HepG2 (cell line): Measurements from ENCODE around the gene GPC3. TPM values are rescaled to one million over a fixed set of nuclear protein-coding genes. Genes with fewer than 3 reads are reported as not detected.

Source experiments
- ATAC-seq: fragments of 200-7000 bp; cut with Tn5 transposase; 3 replicates; pipeline ENCODE4 v1.9.1; 2020; ENCODE audit warnings: mild to moderate bottlenecking, moderate library complexity
- BruUV-seq: library from RNA; stranded (reverse); fragments of 400-500 nt; replicated peaks from 2 replicates; lab custom pipeline; 2021; lab: Mats Ljungman, UMichigan
- CTCF ChIA-PET: fragments of 300-600 bp; formaldehyde crosslinking; extraction: SDS; loops from one replicate; lab custom pipeline; 2021; ENCODE audit warnings: low total read pairs, inconsistent platforms, low intra/inter-chr PET ratio; lab: Yijun Ruan, JAX
- POLR2A ChIA-PET: fragments of 350-600 bp; sonication (Branson Sonifier 250); formaldehyde crosslinking; loops from one replicate; lab custom pipeline; 2020; ENCODE audit warnings: antibody characterized with exemption, inconsistent platforms; lab: Yijun Ruan, JAX
- DNase-seq: peaks from one replicate; pipeline ENCODE4 v3.0.0-alpha.2; 2015; ENCODE audit warnings: low spot score
- FAIRE-seq: peaks from 3 replicates; lab custom pipeline; 2011; peaks lifted over from hg19 to GRCh38; lab: Jason Lieb, UNC
- H2AFZ ChIP-seq: one replicate; pipeline ENCODE4 v1.6.1; 2011; ENCODE audit warnings: low read length, inconsistent platforms
- H3K27ac ChIP-seq: fragments of 300-600 bp; 3 replicates; pipeline ENCODE4 v1.8.0; 2011; ENCODE audit warnings: mixed run types, mild to moderate bottlenecking, mixed read lengths, low read length, inconsistent platforms; ENCODE audit not compliant: insufficient read depth; ENCODE audit errors: extremely low read length
- H3K27me3 ChIP-seq, 2 experiments: fragments of 200-600 bp in 1 of 2; 2 replicates in 1 of 2; 3 replicates in 1 of 2; pipeline versions ENCODE4 v1.6.0 to v1.8.0; 2011; ENCODE audit warnings: low read length in 2 of 2, mild to moderate bottlenecking in 2 of 2, moderate library complexity in 2 of 2, inconsistent platforms in 1 of 2; ENCODE audit not compliant: insufficient read depth in 2 of 2, control insufficient read depth in 1 of 2
- H3K36me3 ChIP-seq, 2 experiments: fragments of 200-600 bp in 1 of 2; replicated peaks in 1 of 2; 2 replicates in 1 of 2; 3 replicates in 1 of 2; pipeline versions ENCODE4 v1.5.1 to v1.8.0; 2011; ENCODE audit warnings: low read length in 2 of 2, inconsistent platforms in 1 of 2; ENCODE audit not compliant: insufficient read depth in 2 of 2, control insufficient read depth in 1 of 2
- H3K4me1 ChIP-seq: 2 replicates; pipeline ENCODE4 v1.5.1; 2012; ENCODE audit warnings: low read length, inconsistent platforms; ENCODE audit not compliant: insufficient read depth
- H3K4me2 ChIP-seq: 2 replicates; pipeline ENCODE4 v1.6.0; 2011; ENCODE audit warnings: low read depth, low read length, inconsistent platforms
- H3K4me3 ChIP-seq, 3 experiments: fragments of 200-600 bp in 1 of 3; sonication (generic), shearing (Covaris generic) in 1 of 3; replicated peaks in 1 of 3; 2 replicates each; pipeline ENCODE4 v1.5.1; 2011 to 2016; ENCODE audit warnings: low read length in 3 of 3, inconsistent platforms in 2 of 3, low read depth in 2 of 3, mild to moderate bottlenecking in 2 of 3, control low read depth in 1 of 3, mixed read lengths in 1 of 3; ENCODE audit not compliant: insufficient read depth in 1 of 3
- H3K79me2 ChIP-seq: one replicate; pipeline ENCODE4 v1.6.1; 2011; ENCODE audit warnings: low read length, inconsistent platforms; ENCODE audit not compliant: insufficient read depth
- H3K9ac ChIP-seq: 2 replicates; pipeline ENCODE4 v1.6.0; 2011; ENCODE audit warnings: mild to moderate bottlenecking, low read depth, low read length, inconsistent platforms; ENCODE audit not compliant: insufficient read depth
- H3K9me3 ChIP-seq: 2 replicates; pipeline ENCODE4 v1.5.1; 2012; ENCODE audit warnings: mild to moderate bottlenecking, low read length
- H4K20me1 ChIP-seq: 2 replicates; pipeline ENCODE4 v1.6.0; 2011; ENCODE audit warnings: inconsistent platforms, mild to moderate bottlenecking, low read length, moderate library complexity; ENCODE audit not compliant: insufficient read depth
- ADNP ChIP-seq: sonication (generic); formaldehyde crosslinking; IDR thresholded peaks from 2 replicates; pipeline ENCODE4 v1.4.0; 2020; ENCODE audit warnings: missing genetic modification reagents
- BRCA1 ChIP-seq: sonication (generic); formaldehyde crosslinking; IDR thresholded peaks from 2 replicates; pipeline ENCODE4 v1.4.0; 2020; ENCODE audit warnings: missing genetic modification reagents
- PBX3 ChIP-seq: sonication (generic); formaldehyde crosslinking; IDR thresholded peaks from 2 replicates; pipeline ENCODE4 v1.8.1; 2023; ENCODE audit warnings: missing genetic modification reagents, inconsistent platforms, borderline replicate concordance
- POLR2A ChIP-seq, 2 experiments: IDR thresholded peaks; 2 replicates each; pipeline ENCODE4 v1.6.1; 2011; ENCODE audit warnings: low read depth in 2 of 2, low read length in 2 of 2, mild to moderate bottlenecking in 1 of 2, moderate library complexity in 1 of 2; ENCODE audit not compliant: insufficient read depth in 1 of 2
- SMYD3 ChIP-seq: sonication (generic); formaldehyde crosslinking; IDR thresholded peaks from 2 replicates; pipeline ENCODE4 v1.8.1; 2023; ENCODE audit warnings: mild to moderate bottlenecking, missing genetic modification reagents
- SP4 ChIP-seq: sonication (generic); formaldehyde crosslinking; IDR thresholded peaks from 2 replicates; pipeline ENCODE4 v1.8.1; 2023; ENCODE audit warnings: mild to moderate bottlenecking, missing genetic modification reagents
- TP53 ChIP-seq: sonication (generic); formaldehyde crosslinking; conservative IDR thresholded peaks from 2 replicates; pipeline ENCODE4 v1.4.0; 2020; ENCODE audit warnings: missing genetic modification reagents
- ZNF512 ChIP-seq: sonication (generic); formaldehyde crosslinking; IDR thresholded peaks from 2 replicates; pipeline ENCODE4 v1.4.0; 2020; ENCODE audit warnings: mild to moderate bottlenecking, missing genetic modification reagents
- ZNF605 ChIP-seq: sonication (generic); formaldehyde crosslinking; IDR thresholded peaks from 2 replicates; pipeline ENCODE4 v1.8.0; 2022; ENCODE audit warnings: mild to moderate bottlenecking, missing genetic modification reagents
- ZNF607 ChIP-seq: sonication (generic); formaldehyde crosslinking; IDR thresholded peaks from 2 replicates; pipeline ENCODE4 v1.5.1; 2020; ENCODE audit warnings: missing genetic modification reagents, mild to moderate bottlenecking, borderline replicate concordance
- ZNF614 ChIP-seq: IDR thresholded peaks from 2 replicates; pipeline ENCODE4 v1.6.1; 2018; ENCODE audit warnings: missing biosample characterization, missing genetic modification reagents, inconsistent platforms, borderline replicate concordance
- ZNF781 ChIP-seq: sonication (generic); formaldehyde crosslinking; IDR thresholded peaks from 2 replicates; pipeline ENCODE4 v1.5.1; 2020; ENCODE audit warnings: borderline replicate concordance, mild to moderate bottlenecking, missing genetic modification reagents; ENCODE audit errors: not compliant biosample characterization
- WGBS: methylation state at CpG from one replicate; pipeline ENCODE4 v1.1.6; 2017; ENCODE audit warnings: low lambda C conversion rate; 5-methylcytosine and 5-hydroxymethylcytosine counted together
- in situ Hi-C: cut with HindIII; loops from 2 replicates; pipeline ENCODE4 v1.10.0; 2017; ENCODE audit warnings: low pct_unique_long_range_greater_than_20kb; ENCODE audit not compliant: extremely low pct_ligation_motif_present
- intact Hi-C: fragments of 100-400 bp; cut with micrococcal nuclease; formaldehyde crosslinking; loops from one replicate; pipeline ENCODE4 v1.10.0; 2022; ENCODE audit not compliant: unreplicated experiment
- polyA plus RNA-seq, 8 experiments: library from polyadenylated mRNA; depleted of rRNA in 3 of 8; stranded (reverse) in 7 of 8; unstranded in 1 of 8; fragments of >200 nt; fragmentation: Illumina TruSeq in 4 of 8; extraction: Trizol in 4 of 8; gene quantifications; 2 replicates each; pipeline versions ENCODE4 v1.2.1 to v1.2.3, GENCODE V29; 2011 to 2016; ENCODE audit warnings: low read depth in 4 of 8, missing spikeins in 1 of 8, mixed read lengths in 1 of 8; ENCODE audit not compliant: insufficient read depth in 1 of 8
- total RNA-seq, 5 experiments: library from RNA; depleted of rRNA; stranded (reverse); fragments of >200 nt; fragmentation: Illumina TruSeq; extraction: Trizol; gene quantifications; 2 replicates each; pipeline ENCODE4 v1.2.3, GENCODE V29; 2016; ENCODE audit warnings: low read depth in 1 of 5

Gene GPC3
- total and polyA plus RNA-seq, 2 of the 13 experiments (the other 11 are each of a cell fraction or from before 2014, with no cell fraction given) = 1,799 to 3,263 TPM

GRCh38 chrX:133789829-133790228 lies 195.6 kb downstream of the GPC3 start (continued):
- no peak for TF ChIP-seq PBX3 (CRISPR knock-in tag)

- no TSS peak for BruUV-seq
- no peak overlapping the region for H2AFZ ChIP-seq
These were observed 199.0 kb downstream of the GPC3 start for GRCh38 chrX:133786382-133786781.

More at GRCh38 chrX:133786382-133786781, 199.0 kb downstream of the GPC3 start:
- peak overlapping the region; percentile 54 for H3K27ac ChIP-seq
- TF ChIP-seq SP4 (CRISPR knock-in tag) = no peak
- TF ChIP-seq ZNF605 (CRISPR knock-in tag) = no peak
- TF ChIP-seq ZNF781 (CRISPR knock-in tag) = no peak
- TF ChIP-seq POLR2A (IDR thresholded peaks at IDR 0.05; ENCODE audit: insufficient read depth in 1 of 2, low read depth in 2 of 2, low read length in 2 of 2) = 0 out of 4 replicates have a peak, but pooled peaks of 1 of the 2 experiments have one; percentile 26
- no peak for TF ChIP-seq ADNP
- no peak for TF ChIP-seq ZNF512 (CRISPR knock-in tag)
- TF ChIP-seq ZNF614 (CRISPR knock-in tag) = no peak
- no peak for TF ChIP-seq PBX3 (CRISPR knock-in tag)
- peak; percentile 96 for TF ChIP-seq TP53 (CRISPR knock-in tag)
- no peak for TF ChIP-seq BRCA1 (CRISPR knock-in tag)
- no peak for TF ChIP-seq SMYD3 (CRISPR knock-in tag)
- no peak for TF ChIP-seq ZNF607 (CRISPR knock-in tag)
- TF ChIP-seq, all 625 proteins: peak for 2
- Histone ChIP-seq H3K36me3 (peaks cover 6 to 28% of the 10 kb centered on the region in 2 experiments; a peak in 2 of 5 replicates), H3K9ac (no peak overlapping the region), H3K27me3 (no peaks in the 10 kb centered on the region), H3K9me3 (no peaks in the 10 kb centered on the region), H3K79me2 (peaks cover 72% of the 10 kb centered on the region), H3K4me1 (peaks cover 91% of the 10 kb centered on the region), H3K4me3 (no peak overlapping the region), H4K20me1 (peaks cover 64% of the 10 kb centered on the region), H3K4me2 (no peak overlapping the region)
- in situ Hi-C loops = no loop called here
- DNase-seq = no peak
- POLR2A ChIA-PET = no interaction called here
- ATAC-seq = no peak
- CTCF ChIA-PET = no interaction called here
- 96% methylated on average over 8 of the region's 8 CpGs for WGBS
- intact Hi-C loops = no loop called here
- FAIRE-seq = no peak
